ENCODE results near the gene DIO1. TPM values are rescaled to one million over a fixed set of nuclear protein-coding genes. Genes with fewer than 3 reads are reported as not detected.

DIO1 gene
- polyA plus RNA-seq, 1 donor from 2014 or later = not detected

- no peaks in the 10 kb centered on the region for H3K9me3 ChIP-seq (ENCODE audit: low read length)
- H2AFZ ChIP-seq (ENCODE audit: low read depth, low read length) = no peak overlapping the region
- no peaks in the 10 kb centered on the region for H3F3A ChIP-seq (ENCODE audit: insufficient read depth, low read length, poor library complexity, severe bottlenecking)
- no peaks in the 10 kb centered on the region for H3K79me2 ChIP-seq (replicated peaks; ENCODE audit: insufficient read depth, low read length)
- no peaks in the 10 kb centered on the region for H3K27me3 ChIP-seq (ENCODE audit: insufficient read depth, low read depth, low read length)
- no peaks in the 10 kb centered on the region for H4K20me1 ChIP-seq (ENCODE audit: insufficient read depth)
- H3K4me3 ChIP-seq (ENCODE audit: low read length) = no peak overlapping the region
- no peak overlapping the region for H3K4me2 ChIP-seq (ENCODE audit: low read length)
- H3K27ac ChIP-seq (ENCODE audit: low read length) = no peak overlapping the region
- H3K9me2 ChIP-seq (ENCODE audit: insufficient read depth, low read length) = no peaks in the 10 kb centered on the region
- H3K36me3 ChIP-seq (ENCODE audit: insufficient read depth, low read length) = peaks cover 11% of the 10 kb centered on the region
- H3K9ac ChIP-seq (ENCODE audit: low read length) = no peak overlapping the region
- TF ChIP-seq MXI1 (conservative IDR thresholded peaks at IDR 0.05; ENCODE audit: poor library complexity, severe bottlenecking) = no peak
These were observed 33.4 kb downstream of the DIO1 start for GRCh38 chr1:53927376-53927881.

- no peak overlapping the region for H3K27ac ChIP-seq (ENCODE audit: low read length)
- H4K20me1 ChIP-seq (ENCODE audit: insufficient read depth) = no peaks in the 10 kb centered on the region
- no peaks in the 10 kb centered on the region for H3K79me2 ChIP-seq (replicated peaks; ENCODE audit: insufficient read depth, low read length)
- H3K27me3 ChIP-seq (ENCODE audit: insufficient read depth, low read depth, low read length) = no peaks in the 10 kb centered on the region
- no peak overlapping the region for H3K4me3 ChIP-seq (ENCODE audit: low read length)
- no peak overlapping the region for H2AFZ ChIP-seq (ENCODE audit: low read depth, low read length)
- H3F3A ChIP-seq (ENCODE audit: insufficient read depth, low read length, poor library complexity, severe bottlenecking) = no peaks in the 10 kb centered on the region
- H3K9me2 ChIP-seq (ENCODE audit: insufficient read depth, low read length) = no peaks in the 10 kb centered on the region
- TF ChIP-seq TAF1 (IDR thresholded peaks at IDR 0.05; ENCODE audit: low read depth) (no peak), POLR2AphosphoS5 (IDR thresholded peaks at IDR 0.05) (no peak), RAD21 (conservative IDR thresholded peaks at IDR 0.05) (no peak), EP300 (conservative IDR thresholded peaks at IDR 0.05; ENCODE audit: poor library complexity, severe bottlenecking) (no peak), CTCF (IDR thresholded peaks at IDR 0.05; ENCODE audit: poor library complexity, severe bottlenecking) (no peak), MXI1 (conservative IDR thresholded peaks at IDR 0.05; ENCODE audit: poor library complexity, severe bottlenecking) (no peak), REST (IDR thresholded peaks at IDR 0.05; ENCODE audit: borderline replicate concordance) (no peak)
- peaks cover 6% of the 10 kb centered on the region for H3K36me3 ChIP-seq (ENCODE audit: insufficient read depth, low read length)
- H3K4me2 ChIP-seq (ENCODE audit: low read length) = no peak overlapping the region
- no peaks in the 10 kb centered on the region for H3K9me3 ChIP-seq (ENCODE audit: low read length)
- no peak overlapping the region for H3K9ac ChIP-seq (ENCODE audit: low read length)
These were observed 35.4 kb downstream of the DIO1 start for GRCh38 chr1:53929246-53929960.

GRCh38 chr1:53930932-53931331 is 36.9 kb downstream of the DIO1 start:
- Histone ChIP-seq H2AFZ (ENCODE audit: low read depth, low read length) (no peak overlapping the region), H3K9me3 (ENCODE audit: low read length) (no peaks in the 10 kb centered on the region), H3K4me3 (ENCODE audit: low read length) (no peak overlapping the region), H3K79me2 (replicated peaks; ENCODE audit: insufficient read depth, low read length) (no peaks in the 10 kb centered on the region), H3K36me3 (ENCODE audit: insufficient read depth, low read length) (peaks cover 6% of the 10 kb centered on the region), H3K4me2 (ENCODE audit: low read length) (no peak overlapping the region), H3K9me2 (ENCODE audit: insufficient read depth, low read length) (no peaks in the 10 kb centered on the region), H4K20me1 (ENCODE audit: insufficient read depth) (no peaks in the 10 kb centered on the region), H3K9ac (ENCODE audit: low read length) (no peak overlapping the region), H3K27ac (ENCODE audit: low read length) (no peak overlapping the region), H3K27me3 (ENCODE audit: insufficient read depth, low read depth, low read length) (no peaks in the 10 kb centered on the region), H3F3A (ENCODE audit: insufficient read depth, low read length, poor library complexity, severe bottlenecking) (no peaks in the 10 kb centered on the region)
- TF ChIP-seq CTCF (IDR thresholded peaks at IDR 0.05; ENCODE audit: poor library complexity, severe bottlenecking) = no peak
- no peak for TF ChIP-seq TAF1 (IDR thresholded peaks at IDR 0.05; ENCODE audit: low read depth)
- TF ChIP-seq EP300 (conservative IDR thresholded peaks at IDR 0.05; ENCODE audit: poor library complexity, severe bottlenecking) = no peak
- TF ChIP-seq RAD21 (conservative IDR thresholded peaks at IDR 0.05) = no peak
- TF ChIP-seq MXI1 (conservative IDR thresholded peaks at IDR 0.05; ENCODE audit: poor library complexity, severe bottlenecking) = no peak
- TF ChIP-seq POLR2AphosphoS5 (IDR thresholded peaks at IDR 0.05) = no peak
